Measurements from ENCODE around the gene TK2. TPM values are rescaled to one million over a fixed set of nuclear protein-coding genes. Genes with fewer than 3 reads are reported as not detected.

The TK2 gene
- total and polyA plus RNA-seq, 9 of the 15 experiments (the other 6 are each of a cell fraction or from before 2014, with no cell fraction given), result 1.1 to 10.2 (median 5.3) TPM

GRCh38 chr16:66523861-66524354 lies 26.0 kb downstream of the TK2 start (continued):
- TF ChIP-seq RBBP5 (IDR thresholded peaks at IDR 0.05; ENCODE audit: borderline replicate concordance, insufficient read depth, low read length, poor library complexity, severe bottlenecking), result no peak
- no peak for TF ChIP-seq ZKSCAN3 (CRISPR knock-in tag; IDR thresholded peaks at IDR 0.05)
- no peak for TF ChIP-seq TAF1 (IDR thresholded peaks at IDR 0.05; ENCODE audit: control insufficient read depth, extremely low read depth, insufficient read depth, low read length, severe bottlenecking)

GRCh38 chr16:66522816-66523590 lies 26.9 kb downstream of the TK2 start:
- DNase-seq (ENCODE audit: extremely low read depth in 1 of 4, low spot score in 3 of 4), result no peak
- peaks cover 2% of the 10 kb centered on the region; the same call in 1 of the 3 replicates for H3K36me3 ChIP-seq (ENCODE audit: control insufficient read depth, insufficient read depth, low read length)
- H3K9me3 ChIP-seq (replicated peaks; ENCODE audit: control insufficient read depth, insufficient read depth, low read depth, low read length), result no peaks in the 10 kb centered on the region
- H2AFZ ChIP-seq (ENCODE audit: low read depth, low read length), result no peak overlapping the region
- no peak overlapping the region for H3K27ac ChIP-seq (ENCODE audit: extremely low read depth, low read depth, low read length)
- no peaks in the 10 kb centered on the region for H3K79me2 ChIP-seq (ENCODE audit: control insufficient read depth, insufficient read depth, low read length)
- 78% methylated on average over 11 of the region's 11 CpGs for WGBS (ENCODE audit: insufficient coverage, low coverage, missing lambda C conversion rate)
- no peak for FAIRE-seq
- intact Hi-C loops (cut with micrococcal nuclease), result no loop called here
- peaks cover 19 to 40% of the 10 kb centered on the region in 2 experiments for H3K4me1 ChIP-seq (replicated peaks in 1 of 2; ENCODE audit: control insufficient read depth in 2 of 2, insufficient read depth in 2 of 2, low read length in 2 of 2)
- no peaks in the 10 kb centered on the region for H3K9me1 ChIP-seq (ENCODE audit: control insufficient read depth, insufficient read depth, low read length)
- no peak for ATAC-seq
- no peak overlapping the region for H3K4me2 ChIP-seq (ENCODE audit: insufficient read depth, low read length)
- in situ Hi-C loops (cut with MboI), result no loop called here
- no peak overlapping the region for H3K4me3 ChIP-seq
- no TSS peak for BruUV-seq (replicated peaks)
- H3K27me3 ChIP-seq (ENCODE audit: control insufficient read depth in 2 of 2, insufficient read depth in 2 of 2, low read length in 2 of 2), result no peaks in the 10 kb centered on the region
- H4K20me1 ChIP-seq (replicated peaks; ENCODE audit: control insufficient read depth, insufficient read depth, low read length), result no peaks in the 10 kb centered on the region
- TF ChIP-seq MCM7 (IDR thresholded peaks at IDR 0.05), result no peak
- no peak for TF ChIP-seq MECOM (CRISPR knock-in tag; IDR thresholded peaks at IDR 0.05)
- no peak overlapping the region for H3K9ac ChIP-seq (ENCODE audit: insufficient read depth in 1 of 2, low read depth in 2 of 2, low read length in 2 of 2)
- ChIA-PET POLR2A (interaction anchor here (0.5 to 2.2 kb wide), 3 partner anchors 11 to 34 kb away, joined by 3 to 7 read pairs (median 3); no protein-coding TSS in a partner anchor), CTCF (ENCODE audit: low intra/inter-chr PET ratio) (no interaction called here)
